ENCODE results near the gene KRT222. TPM values are rescaled to one million over a fixed set of nuclear protein-coding genes. Genes with fewer than 3 reads are reported as not detected.

The KRT222 gene
- total and polyA plus RNA-seq, 2 of the 13 experiments (the other 11 are each of a cell fraction or from before 2014, with no cell fraction given) = not detected

GRCh38 chr17:40663252-40663651 lies 1.7 kb downstream of the KRT222 start:
- Histone ChIP-seq H3K36me3 (replicated peaks in 1 of 2; ENCODE audit: control insufficient read depth in 1 of 2, insufficient read depth in 2 of 2, low read length in 2 of 2) (no peaks in the 10 kb centered on the region), H3K9me3 (ENCODE audit: low read length) (no peaks in the 10 kb centered on the region), H4K20me1 (ENCODE audit: insufficient read depth, low read length) (no peaks in the 10 kb centered on the region), H3K27ac (ENCODE audit: extremely low read length, insufficient read depth, low read length) (no peak overlapping the region), H3K4me3 (replicated peaks in 1 of 3; ENCODE audit: insufficient read depth in 1 of 3, low read depth in 2 of 3, low read length in 3 of 3) (no peak overlapping the region), H3K4me1 (ENCODE audit: insufficient read depth, low read length) (peaks cover 16% of the 10 kb centered on the region), H3K27me3 (ENCODE audit: control insufficient read depth in 1 of 2, insufficient read depth in 2 of 2, low read length in 2 of 2) (peaks cover 4 to 20% of the 10 kb centered on the region in 2 experiments; a peak in 4 of 5 replicates), H2AFZ (ENCODE audit: low read length) (no peak overlapping the region), H3K9ac (ENCODE audit: insufficient read depth, low read depth, low read length) (no peak overlapping the region), H3K79me2 (ENCODE audit: insufficient read depth, low read length) (no peaks in the 10 kb centered on the region), H3K4me2 (ENCODE audit: low read depth, low read length) (no peak overlapping the region)
- TF ChIP-seq IKZF5 (CRISPR knock-in tag; IDR thresholded peaks at IDR 0.05) = no peak
- no peak for TF ChIP-seq ZNF746 (CRISPR knock-in tag; IDR thresholded peaks at IDR 0.05)
- TF ChIP-seq PHF8 (CRISPR knock-in tag; IDR thresholded peaks at IDR 0.05) = no peak
- TF ChIP-seq MXI1 (IDR thresholded peaks at IDR 0.05; ENCODE audit: borderline replicate concordance, low read depth, low read length) = no peak
- TF ChIP-seq HBP1 (CRISPR knock-in tag; IDR thresholded peaks at IDR 0.05; ENCODE audit: low read depth) = no peak
- TF ChIP-seq ZNF496 (CRISPR knock-in tag; IDR thresholded peaks at IDR 0.05; ENCODE audit: insufficient replicate concordance) = no peak
- no peak for TF ChIP-seq ZNF720 (CRISPR knock-in tag; IDR thresholded peaks at IDR 0.05)
- no peak for TF ChIP-seq PLRG1 (conservative IDR thresholded peaks at IDR 0.05)
- WGBS (ENCODE audit: low lambda C conversion rate) = 49% methylated on average over 3 of the region's 3 CpGs
- FAIRE-seq (no peak), ATAC-seq (no peak), DNase-seq (ENCODE audit: low spot score) (no peak)
- ChIA-PET CTCF (ENCODE audit: low intra/inter-chr PET ratio, low total read pairs) (no interaction called here), POLR2A (interaction anchor here (1.6 kb wide), 1 partner anchor 16 kb away, joined by 5 read pairs; the partner anchor contains the start of gene SMARCE1)
- in situ Hi-C loops (cut with HindIII; ENCODE audit: extremely low pct_ligation_motif_present, low pct_unique_long_range_greater_than_20kb) (no loop called here), intact Hi-C loops (cut with micrococcal nuclease; ENCODE audit: unreplicated experiment) (no loop called here)
- no TSS peak for BruUV-seq (replicated peaks)

Measured in HepG2 (cell line).